HCT116 (cell line): ENCODE data around the gene DPP6. TPM values are rescaled to one million over a fixed set of nuclear protein-coding genes. Genes with fewer than 3 reads are reported as not detected.
A peak's percentile ranks its signal among the peaks of the same experiment; 100 is the strongest.
"Not testable (repeated sequence)": the region's sequence is repeated elsewhere in the genome, so short reads cannot be mapped to it uniquely, and the experiment has no call there.

ENCODE experiments used
- ATAC-seq: fragments of 200-7000 bp; cut with Tn5 transposase; 2 replicates; pipeline ENCODE4 v1.9.1; 2020; ENCODE audit warnings: mild to moderate bottlenecking, moderate library complexity
- BruUV-seq: library from RNA; stranded (reverse); fragments of 400-500 nt; replicated peaks from 2 replicates; lab custom pipeline; 2021; lab: Mats Ljungman, UMichigan
- CTCF ChIA-PET: fragments of 300-600 bp; sonication (Branson Sonifier 250); formaldehyde crosslinking; loops from one replicate; lab custom pipeline; 2021; ENCODE audit warnings: antibody characterized with exemption; lab: Charles Lee
- POLR2A ChIA-PET: fragments of 300-600, 350-600 bp; sonication (Branson Sonifier 250); formaldehyde crosslinking; loops from one replicate; lab custom pipeline; 2021; ENCODE audit warnings: antibody characterized with exemption; lab: Charles Lee
- RAD21 ChIA-PET, 2 experiments: fragments of 300-600 bp; sonication (Branson Sonifier 250); formaldehyde crosslinking; loops; one replicate each; lab custom pipeline; 2023; ENCODE audit warnings: low total read pairs in 2 of 2; ENCODE audit not compliant: uncharacterized antibody in 2 of 2, unreplicated experiment in 2 of 2, low non-redundant PET in 1 of 2; lab: Charles Lee
- DNase-seq: peaks from one replicate; pipeline ENCODE4 v3.0.0-alpha.2; 2010; ENCODE audit warnings: low read depth, low spot score
- H2AFZ ChIP-seq: fragments of 200-600 bp; shearing (Covaris generic), sonication (generic); 2 replicates; pipeline ENCODE4 v1.6.1; 2017; ENCODE audit warnings: low read depth, mixed run types, mixed read lengths, antibody characterized with exemption, low read length; ENCODE audit not compliant: poor library complexity, severe bottlenecking
- H3K27ac ChIP-seq: 2 replicates; pipeline ENCODE4 v1.5.1; 2012; ENCODE audit warnings: low read depth, low read length
- H3K27me3 ChIP-seq: fragments of 200-600 bp; sonication (generic); 2 replicates; pipeline ENCODE4 v1.6.1; 2016; ENCODE audit warnings: mixed run types, low read length, mixed read lengths; ENCODE audit not compliant: insufficient read depth
- H3K36me3 ChIP-seq, 2 experiments: fragments of 200-500 bp in 1 of 2; fragments of 200-600 bp in 1 of 2; sonication (Bioruptor generic) in 1 of 2; sonication (generic) in 1 of 2; 2 replicates each; pipeline versions ENCODE4 v1.5.1 to v1.6.1; 2014 to 2016; ENCODE audit warnings: low read length in 2 of 2, inconsistent platforms in 1 of 2, mixed read lengths in 1 of 2, mixed run types in 1 of 2; ENCODE audit not compliant: insufficient read depth in 2 of 2, control insufficient read depth in 1 of 2
- H3K4me1 ChIP-seq, 2 experiments: fragments of 200-600 bp in 1 of 2; sonication (generic) in 1 of 2; 2 replicates each; pipeline versions ENCODE4 v1.5.1 to v1.6.1; 2012 to 2017; ENCODE audit warnings: low read length in 2 of 2, inconsistent platforms in 1 of 2, mild to moderate bottlenecking in 1 of 2, mixed read lengths in 1 of 2, mixed run types in 1 of 2, moderate library complexity in 1 of 2; ENCODE audit not compliant: insufficient read depth in 2 of 2, control insufficient read depth in 1 of 2
- H3K4me2 ChIP-seq: fragments of 200-600 bp; sonication (generic); 2 replicates; pipeline ENCODE4 v1.6.1; 2017; ENCODE audit warnings: mixed run types, low read length, mixed read lengths
- H3K4me3 ChIP-seq, 2 experiments: fragments of 200-600 bp in 1 of 2; sonication (generic) in 1 of 2; replicated peaks in 1 of 2; 2 replicates each; pipeline ENCODE4 v1.5.1; 2011 to 2016; ENCODE audit warnings: low read length in 2 of 2, control low read depth in 1 of 2, low read depth in 1 of 2, mild to moderate bottlenecking in 1 of 2, mixed read lengths in 1 of 2, mixed run types in 1 of 2
- H3K79me2 ChIP-seq: fragments of 200-600 bp; sonication (generic); 2 replicates; pipeline ENCODE4 v1.6.1; 2017; ENCODE audit warnings: mild to moderate bottlenecking, mixed run types, low read length, moderate library complexity, mixed read lengths; ENCODE audit not compliant: insufficient read depth
- H3K9ac ChIP-seq: fragments of 200-600 bp; sonication (generic); 2 replicates; pipeline ENCODE4 v1.6.1; 2016; ENCODE audit warnings: low read length, mixed read lengths
- H3K9me2 ChIP-seq: fragments of 200-600 bp; sonication (generic), shearing (Covaris generic); 2 replicates; pipeline ENCODE4 v1.6.1; 2017; ENCODE audit warnings: mixed run types, mild to moderate bottlenecking, moderate library complexity; ENCODE audit not compliant: insufficient read depth
- H3K9me3 ChIP-seq, 2 experiments: fragments of 200-500 bp in 1 of 2; fragments of 200-600 bp in 1 of 2; sonication (Bioruptor generic) in 1 of 2; sonication (generic) in 1 of 2; 2 replicates each; pipeline ENCODE4 v1.6.1; 2014 to 2017; ENCODE audit warnings: low read length in 2 of 2, mixed read lengths in 2 of 2, inconsistent platforms in 1 of 2, low read depth in 1 of 2, mild to moderate bottlenecking in 1 of 2, mixed run types in 1 of 2, moderate library complexity in 1 of 2; ENCODE audit not compliant: control insufficient read depth in 1 of 2, insufficient read depth in 1 of 2
- H4K20me1 ChIP-seq: fragments of 200-600 bp; sonication (generic), shearing (Covaris generic); 2 replicates; pipeline ENCODE4 v1.6.1; 2017; ENCODE audit warnings: mixed run types, mild to moderate bottlenecking, moderate library complexity; ENCODE audit not compliant: insufficient read depth
- intact Hi-C: fragments of 100-400 bp; cut with micrococcal nuclease; formaldehyde crosslinking; loops from 2 replicates; pipeline ENCODE4 v1.10.0; 2022
- total RNA-seq: library from RNA; stranded (reverse); gene quantifications from one replicate; pipeline ENCODE4 v1.2.1, GENCODE V29; 2021; ENCODE audit not compliant: unreplicated experiment

The DPP6 gene
- total RNA-seq, 1 experiment from 2014 or later = not detected

DNA sequence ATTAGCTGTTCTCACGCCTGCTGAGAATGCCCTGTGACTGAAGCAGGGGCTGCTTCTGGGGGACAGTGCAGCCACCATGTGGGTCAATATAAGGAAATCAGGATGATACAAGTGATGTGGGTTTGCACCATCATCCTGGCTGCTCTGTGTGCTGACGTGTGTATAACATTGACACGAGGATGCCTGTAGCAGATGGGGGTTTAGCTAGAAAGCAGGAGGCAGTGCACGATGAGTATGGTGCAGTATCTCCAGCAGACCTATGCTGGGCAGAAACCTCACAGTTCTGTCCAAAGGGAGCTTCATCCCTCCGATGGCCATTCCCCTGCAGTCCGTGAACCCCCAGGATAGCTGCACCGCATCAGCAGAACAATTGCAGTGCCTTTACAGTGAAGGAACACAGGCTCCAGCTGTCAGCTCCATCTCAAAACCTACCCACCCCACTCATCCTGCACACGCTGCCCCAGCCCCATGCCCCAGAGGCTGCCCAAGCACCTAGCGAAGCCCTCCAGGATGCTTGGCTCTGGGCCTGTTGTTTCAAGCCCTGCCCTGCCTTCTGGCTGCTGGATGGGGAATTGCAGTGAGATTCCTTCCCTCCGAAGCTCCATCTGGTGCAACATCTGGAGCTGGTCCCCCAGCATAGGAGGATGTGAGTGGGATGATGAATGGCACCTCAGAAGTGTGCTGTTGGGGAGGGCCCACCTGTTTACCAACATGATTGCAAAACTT is 96.8 kb downstream of the DPP6 start:
- BruUV-seq = not testable (repeated sequence)

DNA sequence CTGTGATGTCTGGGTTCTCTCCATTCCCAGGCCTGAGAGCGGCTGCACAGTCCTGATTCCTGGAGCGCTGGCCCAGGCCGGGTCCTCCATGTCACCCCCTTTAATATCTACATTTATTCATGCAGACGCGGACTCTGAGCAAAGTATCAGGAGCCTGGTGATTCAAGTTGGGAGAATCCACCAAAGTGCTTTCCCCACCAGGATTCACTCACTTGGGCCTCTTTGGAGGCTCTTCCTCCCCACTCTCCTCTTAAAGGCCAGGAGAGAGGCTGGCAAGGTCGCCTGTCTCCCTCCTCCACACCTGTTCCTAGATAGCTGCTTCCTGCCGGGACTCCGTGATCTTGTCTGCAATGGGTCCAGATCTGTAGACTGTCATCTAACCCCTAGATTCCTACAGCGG is 98.5 kb downstream of the DPP6 start:
- H3K79me2 ChIP-seq, H3K4me2 ChIP-seq, BruUV-seq, H3K36me3 ChIP-seq, H3K9me2 ChIP-seq, CTCF ChIA-PET, H3K4me3 ChIP-seq, RAD21 ChIA-PET, H3K9me3 ChIP-seq, DNase-seq, H4K20me1 ChIP-seq, ATAC-seq, H3K27ac ChIP-seq, POLR2A ChIA-PET, H3K9ac ChIP-seq, intact Hi-C loops, H3K4me1 ChIP-seq, H2AFZ ChIP-seq, H3K27me3 ChIP-seq: not testable (repeated sequence)

More for the DNA sequence above, 96.8 kb downstream of the DPP6 start:
- H4K20me1 ChIP-seq, H2AFZ ChIP-seq, H3K9ac ChIP-seq, H3K4me1 ChIP-seq, RAD21 ChIA-PET, H3K79me2 ChIP-seq, POLR2A ChIA-PET, H3K27ac ChIP-seq, H3K4me2 ChIP-seq, CTCF ChIA-PET, H3K36me3 ChIP-seq, H3K4me3 ChIP-seq, intact Hi-C loops, DNase-seq, H3K27me3 ChIP-seq, H3K9me3 ChIP-seq, H3K9me2 ChIP-seq: not testable (repeated sequence)
- peak; percentile 63 for ATAC-seq

DNA sequence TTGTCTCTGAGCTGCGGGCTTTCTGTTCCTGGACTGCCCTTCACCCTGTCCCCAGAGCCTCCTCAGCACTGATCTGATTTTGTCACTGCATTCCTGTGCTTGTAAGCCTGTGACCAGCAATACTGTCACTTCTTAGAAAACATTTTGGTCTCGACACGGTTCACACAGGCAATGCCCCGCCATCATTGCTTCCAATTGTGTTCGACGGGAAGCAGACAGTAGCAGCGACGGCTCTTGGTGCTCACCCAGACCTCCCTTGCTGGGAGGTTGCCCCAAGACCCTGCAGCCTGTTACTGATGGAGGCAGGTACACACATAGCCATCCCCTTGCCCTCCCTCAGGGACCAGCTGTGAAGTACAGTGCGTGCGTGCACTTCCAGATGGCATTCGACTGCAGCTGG is 99.1 kb downstream of the DPP6 start:
- BruUV-seq, POLR2A ChIA-PET: not testable (repeated sequence)

DNA sequence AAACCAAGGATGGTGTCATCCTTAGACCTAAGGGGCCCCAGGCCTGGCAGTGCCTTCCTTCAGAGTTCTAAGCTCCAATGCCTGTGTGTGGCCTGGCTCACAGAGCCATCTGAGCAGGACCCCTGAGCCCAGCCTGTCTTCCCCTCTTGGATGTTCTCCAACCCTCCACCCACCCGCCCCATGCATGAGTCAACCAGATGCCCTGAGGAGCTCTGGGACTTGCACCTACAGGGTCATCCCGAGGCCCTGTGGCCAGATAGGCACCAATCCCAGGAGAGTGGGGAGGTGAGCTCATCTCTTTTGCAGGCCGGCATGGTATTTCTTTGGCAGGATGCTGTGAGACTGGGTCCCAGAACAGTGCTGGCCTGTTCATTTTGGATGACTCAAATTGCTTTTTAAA is 103.7 kb downstream of the DPP6 start:
- BruUV-seq, RAD21 ChIA-PET, H3K36me3 ChIP-seq, H3K4me1 ChIP-seq, H3K9ac ChIP-seq, ATAC-seq, H3K79me2 ChIP-seq, DNase-seq, H3K27ac ChIP-seq, intact Hi-C loops, CTCF ChIA-PET, H2AFZ ChIP-seq, POLR2A ChIA-PET, H3K4me2 ChIP-seq, H4K20me1 ChIP-seq, H3K27me3 ChIP-seq, H3K9me3 ChIP-seq, H3K4me3 ChIP-seq, H3K9me2 ChIP-seq: not testable (repeated sequence)

More for the DNA sequence above, 99.1 kb downstream of the DPP6 start:
- H3K4me2 ChIP-seq, H3K9ac ChIP-seq, ATAC-seq, H3K4me3 ChIP-seq, H3K79me2 ChIP-seq, H3K9me2 ChIP-seq, H3K9me3 ChIP-seq, H3K27me3 ChIP-seq, DNase-seq, H2AFZ ChIP-seq, RAD21 ChIA-PET, CTCF ChIA-PET, H3K27ac ChIP-seq, H4K20me1 ChIP-seq, intact Hi-C loops, H3K36me3 ChIP-seq, H3K4me1 ChIP-seq: not testable (repeated sequence)
